EH (cell line): ENCODE data around the gene CABYR.
A peak's percentile ranks its signal among the peaks of the same experiment; 100 is the strongest.
"Not testable (repeated sequence)": the region's sequence is repeated elsewhere in the genome, so short reads cannot be mapped to it uniquely, and the experiment has no call there.

Experiments used
- DNase-seq: peaks from one replicate; pipeline ENCODE4 v3.0.0-alpha.2; 2015; ENCODE audit warnings: low read depth

Gene CABYR

DNA sequence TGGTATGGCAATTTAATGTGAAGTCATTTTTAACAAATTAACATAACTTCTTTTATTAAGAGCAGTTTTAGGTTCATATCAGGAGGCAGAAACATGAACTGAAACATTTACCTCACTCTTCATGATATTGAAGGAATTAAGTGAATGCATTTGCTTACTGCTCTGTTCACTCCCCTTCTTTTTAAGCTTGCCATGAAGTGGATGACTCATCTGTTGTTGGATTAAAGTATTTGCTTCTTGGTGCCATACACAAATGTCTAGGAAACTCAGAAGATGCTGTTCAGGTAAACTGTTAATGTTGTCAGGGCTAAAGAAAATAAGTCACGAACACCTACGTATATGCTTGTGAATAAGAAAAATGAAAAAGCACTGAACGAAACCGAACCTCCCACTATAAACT, 10.2 kb upstream of the CABYR start:
- peak; percentile 16 for DNase-seq

DNA sequence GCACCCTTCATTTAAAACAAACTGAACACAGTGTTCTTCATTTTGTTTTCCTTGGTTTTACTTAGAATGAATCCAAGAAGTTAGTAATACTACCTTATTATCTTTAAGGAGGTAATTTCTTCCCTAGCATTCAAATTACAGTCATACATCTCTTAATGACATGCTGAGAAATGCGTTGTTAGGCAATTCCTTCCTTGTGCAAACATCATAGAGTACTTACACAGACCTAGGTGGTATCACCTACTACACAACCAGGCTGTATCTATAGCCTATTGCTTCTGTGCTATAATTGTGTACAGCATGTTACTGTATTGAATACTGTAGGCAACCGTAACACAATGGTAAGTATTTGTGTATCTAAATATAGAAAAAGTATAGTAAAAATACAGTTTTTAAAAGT, 8.4 kb upstream of the CABYR start:
- no peak for DNase-seq

DNA sequence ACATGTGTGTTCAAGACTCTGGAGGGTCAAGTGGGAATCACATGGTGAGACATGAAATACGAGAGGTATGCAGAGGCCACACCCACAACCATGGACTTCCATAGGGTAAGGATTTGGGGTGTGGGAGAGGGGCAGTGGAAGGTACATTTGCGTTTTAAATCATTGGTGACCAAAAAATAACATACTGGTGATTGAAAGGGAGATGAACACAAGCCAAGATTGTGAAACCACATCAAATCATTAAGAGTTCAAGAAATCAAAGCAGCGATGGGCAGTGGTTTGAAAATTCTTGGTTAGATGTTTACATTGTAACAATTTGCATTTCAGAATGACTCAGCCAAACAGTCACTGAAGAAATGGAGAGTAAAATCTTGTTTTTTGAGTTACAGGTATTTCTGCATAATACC, 1.9 kb upstream of the CABYR start:
- peak; percentile 37 for DNase-seq

DNA sequence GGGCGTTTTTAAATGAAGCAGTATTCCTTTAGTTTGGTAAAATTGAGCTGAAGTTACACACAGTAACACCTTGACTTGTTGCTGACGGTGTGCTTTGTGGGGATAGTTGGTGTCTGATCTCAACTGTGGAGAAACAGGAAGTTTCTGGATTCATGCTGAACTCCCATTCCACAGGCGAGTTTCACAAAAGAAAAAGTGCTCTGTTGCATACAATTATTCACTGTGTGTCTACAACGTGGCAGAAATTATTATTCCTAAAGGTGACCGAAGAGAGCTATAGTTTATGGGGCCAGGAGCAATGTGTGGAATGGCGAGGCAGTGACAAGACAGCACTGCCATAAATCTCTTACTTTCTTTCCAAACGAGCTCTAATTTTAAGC, 463 bp upstream of the CABYR start:
- no peak for DNase-seq

DNA sequence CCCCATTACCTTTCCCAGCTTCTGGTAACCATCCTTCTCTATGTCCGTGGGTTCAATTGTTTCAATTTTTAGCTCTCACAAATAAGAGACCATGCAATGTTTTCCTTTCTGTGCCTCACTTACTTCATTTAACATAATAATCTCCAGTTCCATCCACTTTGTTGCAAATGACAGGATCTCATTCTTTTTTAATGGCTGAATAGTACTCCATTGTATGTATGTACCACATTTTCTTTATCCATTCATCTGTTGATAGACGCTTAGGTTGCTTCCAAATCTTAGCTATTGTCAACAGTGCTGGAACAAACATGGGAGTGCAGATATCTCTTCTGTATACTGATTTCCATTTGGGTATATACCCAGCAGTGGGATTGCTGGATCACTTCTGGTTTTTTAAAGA, 1.8 kb downstream of the CABYR start:
- no peak for DNase-seq

DNA sequence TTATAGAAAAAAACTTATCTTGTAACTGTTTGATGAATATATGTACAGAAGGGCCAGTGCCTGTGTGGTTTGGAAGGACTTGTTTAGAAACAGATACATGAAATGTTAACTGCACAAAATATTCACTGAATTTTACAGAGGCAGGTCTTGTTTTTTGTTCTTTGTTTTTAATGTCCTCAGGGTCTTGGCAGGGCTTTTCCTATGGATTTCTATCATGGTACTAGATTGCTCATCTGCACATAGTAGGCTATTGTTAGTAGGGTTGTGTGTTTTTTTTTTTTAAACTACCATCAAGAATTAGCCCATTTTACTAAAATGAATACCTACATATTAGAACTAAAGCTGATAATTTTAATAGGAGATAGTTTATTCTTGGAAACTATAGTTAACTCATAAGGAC, 3.5 kb downstream of the CABYR start:
- no peak for DNase-seq

GRCh38 chr18:24149591-24149990, 10.7 kb downstream of the CABYR start:
- not testable (repeated sequence) for DNase-seq

DNA sequence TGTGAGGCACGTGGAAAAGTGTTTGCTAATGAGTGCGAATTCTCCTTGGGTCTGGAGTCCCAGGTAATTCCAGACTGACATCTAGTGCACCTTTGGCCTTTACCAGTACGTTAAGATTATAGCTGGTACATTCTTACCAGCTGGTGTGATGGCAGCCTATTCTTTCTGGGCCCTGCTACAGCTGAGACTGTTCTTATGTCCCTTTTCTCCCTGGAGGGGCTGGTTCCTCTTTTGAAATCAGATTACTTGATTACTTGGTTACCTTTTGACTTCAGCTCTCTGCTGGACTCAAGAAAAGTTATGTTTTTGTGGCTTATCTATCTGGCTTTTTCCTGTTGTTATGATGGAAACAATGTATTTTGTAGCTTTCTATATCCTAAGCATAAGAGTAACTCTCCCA, 14.5 kb downstream of the CABYR start:
- DNase-seq: no peak

DNA sequence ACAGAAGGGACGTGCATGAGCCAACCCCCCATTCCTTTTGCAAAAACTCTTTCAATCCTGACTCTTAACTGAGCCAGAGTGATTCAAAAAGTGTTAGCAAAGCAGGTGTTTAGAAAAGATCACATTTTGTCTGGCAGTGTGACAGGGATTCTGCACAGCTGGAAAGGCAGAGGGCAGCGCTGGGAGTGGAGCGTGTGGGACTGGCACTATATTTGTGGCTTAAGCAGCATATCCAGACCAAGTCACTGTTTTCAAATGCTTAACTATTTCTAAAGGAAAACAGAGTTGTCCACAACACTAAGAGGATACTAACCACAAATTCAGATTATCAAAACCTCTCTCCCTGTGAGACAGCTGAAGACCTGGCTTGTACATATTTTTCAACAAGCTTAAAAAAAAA, 19.0 kb downstream of the CABYR start:
- no peak for DNase-seq

GRCh38 chr18:24160086-24160485, 21.2 kb downstream of the CABYR start:
- no peak for DNase-seq

- DNase-seq: no peak
These were observed 22.4 kb downstream of the CABYR start for GRCh38 chr18:24161304-24161703.

GRCh38 chr18:24168496-24168895, 29.6 kb downstream of the CABYR start:
- no peak for DNase-seq

DNA sequence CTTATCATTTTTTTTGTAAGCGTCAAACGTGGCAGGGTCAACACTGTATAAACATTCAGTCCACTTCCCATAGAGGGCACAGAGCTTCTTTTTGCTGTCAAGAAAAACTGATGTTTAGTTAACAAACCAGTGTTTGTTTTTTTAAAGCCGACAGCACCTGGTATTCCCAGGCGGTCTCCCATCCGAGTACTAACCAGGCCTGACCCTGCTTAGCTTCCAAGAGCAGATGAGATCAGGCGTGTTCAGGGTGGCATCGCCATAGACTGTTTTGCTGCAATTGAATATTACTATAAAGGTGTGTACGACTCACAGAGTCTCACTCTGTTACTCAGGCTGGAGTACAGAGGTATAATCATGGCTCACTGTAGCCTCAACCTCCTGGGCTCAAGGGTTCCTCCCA, 31.5 kb downstream of the CABYR start:
- DNase-seq: no peak

GRCh38 chr18:24173997-24174396, 35.1 kb downstream of the CABYR start:
- no peak for DNase-seq

DNA sequence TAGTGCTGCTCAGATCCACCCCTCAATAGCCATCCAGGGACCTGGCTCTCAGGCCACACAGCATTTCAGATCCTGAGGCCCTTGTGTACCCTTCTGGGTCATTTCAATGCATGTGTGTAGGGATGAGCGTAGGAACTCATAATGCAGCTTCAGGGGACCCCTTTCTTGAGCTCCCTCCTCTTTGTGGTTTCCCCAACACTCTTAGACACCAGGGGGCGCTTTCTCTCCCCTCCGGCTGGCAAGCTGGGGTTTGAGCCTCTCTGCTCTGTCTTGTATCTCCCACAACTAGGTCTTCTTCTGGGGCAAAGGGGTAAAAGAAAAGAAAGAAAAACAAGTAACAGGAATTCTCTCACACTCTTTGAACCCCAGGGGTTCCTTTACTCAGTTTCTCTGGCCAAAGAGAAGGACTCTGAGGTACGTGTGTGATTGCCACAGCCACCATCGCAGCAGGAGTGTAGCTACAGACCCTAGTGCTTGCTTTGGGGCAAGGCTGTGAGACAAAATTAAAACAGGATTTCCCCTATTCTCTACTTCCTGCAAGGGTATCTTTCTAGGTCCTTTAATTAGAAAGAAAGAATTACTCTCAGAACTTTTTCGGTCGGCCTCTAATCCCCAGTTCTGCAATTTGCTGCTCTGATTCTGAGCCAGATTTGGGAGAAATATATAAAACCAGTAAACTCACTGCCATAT, 38.0 kb downstream of the CABYR start:
- DNase-seq: peak; percentile 58

DNA sequence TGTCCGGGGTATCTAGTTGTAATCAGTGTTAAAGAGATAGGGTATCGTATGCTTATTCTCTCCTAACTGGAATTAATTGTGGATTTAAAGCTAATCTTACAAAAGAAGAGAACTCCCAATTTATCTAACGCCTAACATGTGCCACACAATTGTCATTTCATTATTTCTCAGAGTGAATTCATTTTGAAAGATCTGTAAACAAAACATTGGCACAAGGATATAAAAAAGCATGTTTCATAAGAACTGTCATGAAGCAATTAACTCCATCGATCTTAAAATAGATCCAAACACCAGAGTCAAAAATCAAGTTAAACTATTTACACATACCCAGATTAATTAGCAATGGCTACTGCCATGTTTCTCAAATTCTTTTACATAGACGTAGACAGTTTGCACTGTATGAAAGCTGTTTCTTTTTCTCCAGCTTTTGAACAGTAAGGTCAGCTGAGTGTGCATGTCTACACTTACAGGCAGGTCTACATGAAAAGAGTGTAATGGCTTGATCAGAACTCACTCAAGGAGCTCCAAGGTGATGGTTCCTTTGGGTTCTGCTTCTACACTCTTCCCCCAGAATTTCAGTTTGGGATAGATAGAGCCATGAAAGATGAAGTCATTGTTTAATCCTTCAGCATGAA, 38.8 kb downstream of the CABYR start:
- no peak for DNase-seq

- no peak for DNase-seq
These were observed 41.2 kb downstream of the CABYR start for GRCh38 chr18:24180048-24180447.

- DNase-seq: peak; percentile 58
These were observed 42.9 kb downstream of the CABYR start for GRCh38 chr18:24181806-24182205.

DNA sequence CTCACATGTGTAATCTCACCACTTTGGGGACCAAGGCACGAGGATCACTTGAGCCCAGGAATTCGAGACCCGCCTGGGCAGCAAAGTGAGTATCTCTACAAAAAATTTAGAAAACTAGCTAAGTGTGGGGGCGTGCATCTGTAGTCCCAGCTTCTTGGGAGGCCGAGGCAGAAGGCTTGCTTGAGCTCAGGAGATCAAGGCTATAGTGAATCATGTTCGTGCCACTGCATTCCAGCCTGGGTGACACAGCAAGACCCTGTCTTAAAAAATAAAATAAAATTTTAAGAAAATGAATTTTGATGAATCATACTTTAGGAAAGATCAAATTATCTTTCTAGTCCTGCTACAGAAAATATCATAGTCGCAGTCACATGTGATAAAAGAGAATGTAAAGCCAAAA, 46.9 kb downstream of the CABYR start:
- DNase-seq: peak; percentile 41

DNA sequence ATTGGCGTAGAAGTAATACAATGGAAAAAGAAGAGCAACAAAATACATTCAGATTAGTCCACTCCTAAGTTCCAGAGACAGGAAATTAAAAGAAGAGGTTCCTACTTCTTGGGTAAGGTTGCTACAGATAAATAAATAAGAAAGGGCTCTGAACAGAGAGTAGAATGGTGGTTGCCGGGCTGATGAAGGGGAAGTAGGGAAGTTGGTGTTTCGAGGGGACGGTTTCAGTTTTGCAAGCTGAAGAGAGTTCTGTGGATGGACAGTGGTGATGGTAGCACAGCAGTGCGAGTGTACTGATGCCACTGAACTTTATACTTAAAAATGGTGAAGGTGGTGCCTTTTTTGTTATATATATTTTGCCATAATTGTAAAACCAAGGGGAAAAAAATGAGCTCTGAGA, 48.2 kb downstream of the CABYR start:
- DNase-seq: no peak

- no peak for DNase-seq
These were observed 48.8 kb downstream of the CABYR start for GRCh38 chr18:24187689-24188088.

GRCh38 chr18:24188120-24188519, 49.3 kb downstream of the CABYR start:
- no peak for DNase-seq

GRCh38 chr18:24189007-24189528, 50.2 kb downstream of the CABYR start:
- no peak for DNase-seq
